Stimulated activated CD4-positive, alpha-beta T cell treated with anti-CD3 and anti-CD28 coated beads, Interleukin-2, amount 100 ng/mL, for 4 hours (primary cell): ENCODE results near the gene PCDHA4.

Experiments used
- DNase-seq: peaks from one replicate; pipeline ENCODE4 v3.0.0-alpha.2; 2020; ENCODE audit warnings: low read depth

PCDHA4 gene

DNA sequence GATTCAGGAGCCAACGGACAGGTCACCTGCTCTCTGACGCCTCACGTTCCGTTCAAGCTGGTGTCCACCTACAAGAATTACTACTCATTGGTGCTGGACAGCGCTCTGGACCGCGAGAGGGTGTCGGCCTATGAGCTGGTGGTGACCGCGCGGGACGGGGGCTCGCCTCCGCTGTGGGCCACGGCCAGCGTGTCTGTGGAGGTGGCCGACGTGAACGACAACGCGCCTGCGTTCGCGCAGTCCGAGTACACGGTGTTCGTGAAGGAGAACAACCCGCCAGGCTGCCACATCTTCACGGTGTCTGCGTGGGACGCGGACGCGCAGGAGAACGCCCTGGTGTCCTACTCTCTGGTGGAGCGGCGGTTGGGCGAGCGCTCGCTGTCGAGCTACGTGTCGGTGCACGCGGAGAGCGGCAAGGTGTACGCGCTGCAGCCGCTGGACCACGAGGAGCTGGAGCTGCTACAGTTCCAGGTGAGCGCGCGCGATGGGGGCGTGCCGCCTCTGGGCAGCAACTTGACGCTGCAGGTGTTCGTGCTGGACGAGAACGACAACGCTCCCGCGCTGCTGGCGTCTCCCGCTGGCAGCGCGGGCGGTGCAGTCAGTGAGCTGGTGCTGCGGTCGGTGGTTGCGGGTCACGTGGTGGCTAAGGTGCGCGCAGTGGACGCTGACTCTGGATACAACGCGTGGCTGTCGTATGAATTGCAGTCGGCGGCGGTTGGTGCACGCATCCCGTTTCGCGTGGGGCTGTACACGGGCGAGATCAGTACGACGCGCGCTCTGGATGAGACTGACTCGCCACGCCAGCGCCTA lies 50.5 kb downstream of the PCDHA4 start:
- DNase-seq: no peak

- no peak for DNase-seq
These were observed 51.0 kb downstream of the PCDHA4 start for GRCh38 chr5:140857987-140858240.

DNA sequence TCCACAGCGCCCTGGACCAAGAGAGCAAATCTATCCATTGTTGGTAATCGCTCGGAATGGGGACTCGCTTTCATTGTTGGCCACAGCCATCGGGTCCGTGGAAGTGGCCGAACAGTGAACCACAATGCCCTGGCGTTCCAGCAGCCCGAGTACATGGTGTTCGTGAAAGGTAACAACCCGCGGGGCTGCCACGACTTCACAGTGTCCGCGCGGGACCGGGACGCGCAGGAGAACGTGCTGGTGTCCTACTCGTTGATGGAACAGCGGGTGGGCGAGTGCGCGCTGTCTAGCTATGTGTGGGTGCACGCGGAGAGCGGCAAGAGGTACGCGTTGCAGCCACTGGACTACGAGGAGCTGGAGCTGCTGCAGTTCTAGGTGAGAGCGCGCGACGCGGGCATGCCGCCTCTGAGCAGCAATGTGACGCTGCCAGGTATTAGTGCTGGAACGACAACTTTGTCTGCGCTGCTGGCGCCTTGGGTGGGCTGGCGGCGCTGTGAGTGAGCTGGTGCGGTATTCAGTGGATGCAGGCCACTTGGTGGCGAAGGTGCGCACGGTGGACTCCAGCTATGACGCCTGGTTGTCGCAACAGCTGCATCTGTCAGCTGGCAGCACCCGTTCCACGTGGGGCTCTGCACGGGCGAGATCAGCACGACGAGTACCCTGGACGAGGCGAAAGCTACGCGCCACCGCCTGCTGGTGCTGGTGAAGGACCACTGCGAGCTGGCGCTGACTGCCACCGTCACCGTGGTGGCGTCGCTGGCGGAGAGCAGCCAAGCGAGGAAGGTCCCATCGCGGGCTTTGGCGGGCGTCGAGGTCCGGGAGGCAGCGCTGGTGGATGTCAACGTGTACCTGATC lies 55.8 kb downstream of the PCDHA4 start:
- no peak for DNase-seq
